ENCODE measurements around the gene BMPR1B.
"Not testable (repeated sequence)": the region's sequence is repeated elsewhere in the genome, so short reads cannot be mapped to it uniquely, and the experiment has no call there.

Gene BMPR1B

GRCh38 chr4:95155759-95156451 is 398.1 kb downstream of the BMPR1B start:
- no peak for DNase-seq

- no peak for DNase-seq
Observed at GRCh38 chr4:95156452-95156765, 398.7 kb downstream of the BMPR1B start.

- DNase-seq, result no peak
Observed at GRCh38 chr4:95157596-95157995, 399.8 kb downstream of the BMPR1B start.

- DNase-seq, result no peak
Observed at GRCh38 chr4:95158045-95158444, 400.3 kb downstream of the BMPR1B start.

GRCh38 chr4:95158626-95159025 is 400.9 kb downstream of the BMPR1B start:
- DNase-seq, result no peak

- DNase-seq, result no peak
Observed at GRCh38 chr4:95159384-95159783, 401.6 kb downstream of the BMPR1B start.

- no peak for DNase-seq
Observed at GRCh38 chr4:95161781-95162469, 404.2 kb downstream of the BMPR1B start.

- DNase-seq, result no peak
Observed at GRCh38 chr4:95162867-95163266, 405.1 kb downstream of the BMPR1B start.

GRCh38 chr4:95165926-95166524 is 408.3 kb downstream of the BMPR1B start:
- no peak for DNase-seq

- no peak for DNase-seq
Observed at GRCh38 chr4:95167805-95168204, 410.1 kb downstream of the BMPR1B start.

- no peak for DNase-seq
Observed at GRCh38 chr4:95170176-95170575, 412.4 kb downstream of the BMPR1B start.

GRCh38 chr4:95171377-95171776 is 413.6 kb downstream of the BMPR1B start:
- not testable (repeated sequence) for DNase-seq

GRCh38 chr4:95178938-95179337 is 421.2 kb downstream of the BMPR1B start:
- DNase-seq, result no peak

- DNase-seq, result no peak
Observed at GRCh38 chr4:95180531-95181242, 422.9 kb downstream of the BMPR1B start.

- no peak for DNase-seq
Observed at GRCh38 chr4:95181243-95181995, 423.7 kb downstream of the BMPR1B start.

GRCh38 chr4:95181996-95182306 is 424.2 kb downstream of the BMPR1B start:
- no peak for DNase-seq

GRCh38 chr4:95183656-95184408 is 426.1 kb downstream of the BMPR1B start:
- DNase-seq, result no peak

GRCh38 chr4:95186666-95187065 is 428.9 kb downstream of the BMPR1B start:
- no peak for DNase-seq

- DNase-seq, result no peak
Observed at GRCh38 chr4:95188701-95189370, 431.1 kb downstream of the BMPR1B start.

- DNase-seq, result no peak
Observed at GRCh38 chr4:95190751-95191436, 433.1 kb downstream of the BMPR1B start.

GRCh38 chr4:95191537-95191936 is 433.8 kb downstream of the BMPR1B start:
- no peak for DNase-seq

All from NCI-H1436 treated with DMSO at 0.1 percent for 48 hours (cell line).